ENCODE data around the gene CAPN8. TPM values are rescaled to one million over a fixed set of nuclear protein-coding genes. Genes with fewer than 3 reads are reported as not detected.

CAPN8 gene
- total RNA-seq, 1 experiment from 2014 or later = 94.7 TPM

DNA sequence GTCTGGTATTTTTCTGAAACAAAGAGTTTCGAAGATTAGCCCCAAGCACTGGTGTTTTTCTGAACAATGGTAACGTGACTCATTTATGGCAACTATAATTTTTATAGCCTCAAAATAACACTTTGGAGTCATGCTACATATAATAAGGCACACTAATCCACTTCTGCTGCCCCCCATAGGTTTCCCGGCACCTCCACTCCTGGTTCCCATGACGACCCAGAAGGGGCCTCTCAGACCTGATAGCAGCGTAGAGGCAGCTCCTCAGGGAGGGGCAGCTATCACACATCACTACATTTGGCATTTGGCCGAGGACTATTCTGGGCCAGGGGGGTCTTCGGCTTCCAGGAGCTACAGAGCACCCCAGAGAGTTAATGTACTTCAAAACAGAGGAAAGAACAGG is 23.3 kb downstream of the CAPN8 start:
- H3K9me2 ChIP-seq (ENCODE audit: insufficient read depth) = no peaks in the 10 kb centered on the region
- no peak for TF ChIP-seq EZH2 (IDR thresholded peaks at IDR 0.05; ENCODE audit: low read depth)
- TF ChIP-seq, protein P1, sequence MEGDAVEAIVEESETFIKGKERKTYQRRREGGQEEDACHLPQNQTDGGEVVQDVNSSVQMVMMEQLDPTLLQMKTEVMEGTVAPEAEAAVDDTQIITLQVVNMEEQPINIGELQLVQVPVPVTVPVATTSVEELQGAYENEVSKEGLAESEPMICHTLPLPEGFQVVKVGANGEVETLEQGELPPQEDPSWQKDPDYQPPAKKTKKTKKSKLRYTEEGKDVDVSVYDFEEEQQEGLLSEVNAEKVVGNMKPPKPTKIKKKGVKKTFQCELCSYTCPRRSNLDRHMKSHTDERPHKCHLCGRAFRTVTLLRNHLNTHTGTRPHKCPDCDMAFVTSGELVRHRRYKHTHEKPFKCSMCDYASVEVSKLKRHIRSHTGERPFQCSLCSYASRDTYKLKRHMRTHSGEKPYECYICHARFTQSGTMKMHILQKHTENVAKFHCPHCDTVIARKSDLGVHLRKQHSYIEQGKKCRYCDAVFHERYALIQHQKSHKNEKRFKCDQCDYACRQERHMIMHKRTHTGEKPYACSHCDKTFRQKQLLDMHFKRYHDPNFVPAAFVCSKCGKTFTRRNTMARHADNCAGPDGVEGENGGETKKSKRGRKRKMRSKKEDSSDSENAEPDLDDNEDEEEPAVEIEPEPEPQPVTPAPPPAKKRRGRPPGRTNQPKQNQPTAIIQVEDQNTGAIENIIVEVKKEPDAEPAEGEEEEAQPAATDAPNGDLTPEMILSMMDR (conservative IDR thresholded peaks at IDR 0.05) = no peak
- peaks cover 46% of the 10 kb centered on the region for H3K36me3 ChIP-seq (ENCODE audit: low read depth)
- H3K4me2 ChIP-seq = no peak overlapping the region
- H2AFZ ChIP-seq = no peak overlapping the region
- no peak overlapping the region for H3K4me3 ChIP-seq
- no peak overlapping the region for H3K27ac ChIP-seq
- H3K79me2 ChIP-seq (ENCODE audit: low read depth) = peaks cover 78% of the 10 kb centered on the region
- CTCF ChIA-PET = no interaction called here
- peaks cover 25% of the 10 kb centered on the region for H3F3A ChIP-seq (ENCODE audit: insufficient read depth, low read depth)
- POLR2A ChIA-PET (ENCODE audit: unreplicated experiment) = no interaction called here
- H3K9me3 ChIP-seq (ENCODE audit: insufficient read depth, low read depth) = peaks cover 28% of the 10 kb centered on the region
- BruUV-seq (replicated peaks) = no TSS peak
- DNase-seq = no peak
- H3K27me3 ChIP-seq (ENCODE audit: insufficient read depth, low read depth) = no peaks in the 10 kb centered on the region
- intact Hi-C loops (cut with micrococcal nuclease; ENCODE audit: unreplicated experiment) = no loop called here
- no peaks in the 10 kb centered on the region for H4K20me1 ChIP-seq (ENCODE audit: insufficient read depth)
- peaks cover 17% of the 10 kb centered on the region for H3K4me1 ChIP-seq (replicated peaks; ENCODE audit: insufficient read depth)

DNA sequence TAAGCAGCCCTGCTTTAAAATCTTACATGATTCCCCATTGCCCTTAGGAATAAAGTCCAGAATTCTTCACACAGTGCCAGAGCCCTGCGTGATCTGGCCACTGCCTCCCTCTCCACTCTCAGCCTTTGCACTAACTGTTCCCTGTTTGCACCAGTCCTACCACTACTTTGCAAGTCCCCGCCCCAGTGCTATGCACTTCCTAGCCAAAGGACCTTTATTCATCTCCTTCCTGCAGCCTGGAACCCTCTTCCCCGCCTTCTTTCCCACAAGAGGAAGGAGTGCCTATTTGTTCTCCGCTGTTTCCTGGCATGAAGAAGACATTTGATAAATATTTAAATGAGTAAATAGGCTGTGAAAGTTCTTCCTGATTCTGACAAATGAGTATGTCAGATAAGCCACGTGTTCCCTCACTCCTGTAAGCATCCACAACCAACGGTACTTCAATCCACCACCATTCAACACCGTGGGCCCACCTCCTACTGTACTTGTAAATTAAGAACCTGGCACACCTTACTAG is 23.9 kb downstream of the CAPN8 start:
- POLR2A ChIA-PET (ENCODE audit: unreplicated experiment) = no interaction called here
- CTCF ChIA-PET = no interaction called here

DNA sequence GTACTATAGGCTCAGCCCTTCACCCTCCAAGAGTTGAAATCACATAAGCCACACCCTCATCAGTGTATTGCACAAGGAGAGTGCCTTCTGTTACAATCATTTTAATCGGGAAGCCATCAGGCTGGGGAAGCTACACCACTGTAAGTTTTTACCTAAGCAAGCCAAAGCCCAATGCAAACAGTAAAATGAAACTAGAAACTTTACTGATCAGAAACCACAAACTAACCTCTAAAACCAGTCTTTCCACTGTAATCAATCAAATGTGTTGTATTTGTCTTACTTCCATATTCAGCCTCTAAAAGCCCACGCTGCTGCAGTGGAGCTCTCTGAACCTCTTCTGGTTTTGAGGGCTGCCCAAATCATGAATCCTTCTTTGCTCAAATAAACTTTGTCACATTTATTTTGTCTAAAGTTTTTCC is 26.2 kb downstream of the CAPN8 start:
- POLR2A ChIA-PET (ENCODE audit: unreplicated experiment) = interaction anchor here (0.6 kb wide), 1 partner anchor 269 kb away, joined by 5 read pairs; no protein-coding TSS in a partner anchor
- DNase-seq = peak; percentile 16 to 94
- H3K9me2 ChIP-seq (ENCODE audit: insufficient read depth) = no peaks in the 10 kb centered on the region
- H3K27me3 ChIP-seq (ENCODE audit: insufficient read depth, low read depth) = no peaks in the 10 kb centered on the region
- H4K20me1 ChIP-seq (ENCODE audit: insufficient read depth) = no peaks in the 10 kb centered on the region
- peaks cover 25% of the 10 kb centered on the region for H3F3A ChIP-seq (ENCODE audit: insufficient read depth, low read depth)
- BruUV-seq (replicated peaks) = no TSS peak
- CTCF ChIA-PET = no interaction called here
- H3K4me2 ChIP-seq = 0 out of 2 replicates have a peak overlapping the region, but pooled peaks have one; percentile 14
- H3K36me3 ChIP-seq (ENCODE audit: low read depth) = peaks cover 46% of the 10 kb centered on the region
- H3K4me3 ChIP-seq = no peak overlapping the region
- peaks cover 72% of the 10 kb centered on the region for H3K79me2 ChIP-seq (ENCODE audit: low read depth)
- TF ChIP-seq EZH2 (IDR thresholded peaks at IDR 0.05; ENCODE audit: low read depth) = no peak
- TF ChIP-seq, protein P1 (conservative IDR thresholded peaks at IDR 0.05) = no peak
- peak overlapping the region; percentile 46 for H3K27ac ChIP-seq
- no peak overlapping the region for H2AFZ ChIP-seq
- H3K9me3 ChIP-seq (ENCODE audit: insufficient read depth, low read depth) = peaks cover 28% of the 10 kb centered on the region
- H3K4me1 ChIP-seq (replicated peaks; ENCODE audit: insufficient read depth) = peaks cover 21% of the 10 kb centered on the region
- intact Hi-C loops (cut with micrococcal nuclease; ENCODE audit: unreplicated experiment) = loop anchor here (2.0 kb wide), 1 partner anchor 27 kb away; no protein-coding TSS in a partner anchor

More for the DNA sequence above, 23.9 kb downstream of the CAPN8 start:
- Histone ChIP-seq H3F3A (ENCODE audit: insufficient read depth, low read depth) (peaks cover 25% of the 10 kb centered on the region), H3K4me2 (no peak overlapping the region), H3K4me1 (replicated peaks; ENCODE audit: insufficient read depth) (peaks cover 17% of the 10 kb centered on the region), H3K4me3 (no peak overlapping the region), H3K79me2 (ENCODE audit: low read depth) (peaks cover 78% of the 10 kb centered on the region), H3K27ac (no peak overlapping the region), H4K20me1 (ENCODE audit: insufficient read depth) (no peaks in the 10 kb centered on the region), H3K27me3 (ENCODE audit: insufficient read depth, low read depth) (no peaks in the 10 kb centered on the region), H3K36me3 (ENCODE audit: low read depth) (peaks cover 46% of the 10 kb centered on the region), H3K9me3 (ENCODE audit: insufficient read depth, low read depth) (peaks cover 28% of the 10 kb centered on the region), H3K9me2 (ENCODE audit: insufficient read depth) (no peaks in the 10 kb centered on the region), H2AFZ (no peak overlapping the region)
- TF ChIP-seq, protein P1 (conservative IDR thresholded peaks at IDR 0.05) = no peak
- TF ChIP-seq EZH2 (IDR thresholded peaks at IDR 0.05; ENCODE audit: low read depth) = no peak
- DNase-seq = no peak
- no TSS peak for BruUV-seq (replicated peaks)
- intact Hi-C loops (cut with micrococcal nuclease; ENCODE audit: unreplicated experiment) = no loop called here

All from PC-9 (cell line).